AG09309 (cell line): ENCODE results near the gene TSKS.

Source experiments
- DNase-seq: peaks from one replicate; pipeline ENCODE4 v3.0.0-alpha.2; 2010; ENCODE audit warnings: low read depth
- H3K4me3 ChIP-seq: 2 replicates; pipeline ENCODE4 v1.5.1; 2011; ENCODE audit warnings: mild to moderate bottlenecking, low read depth, low read length, moderate library complexity; ENCODE audit not compliant: control insufficient read depth
- CTCF ChIP-seq: IDR thresholded peaks from 2 replicates; pipeline ENCODE4 v1.5.1; 2011; ENCODE audit warnings: mild to moderate bottlenecking, low read depth, low read length, inconsistent platforms; ENCODE audit not compliant: insufficient read depth, control insufficient read depth; ENCODE audit errors: missing control alignments

The TSKS gene

DNA sequence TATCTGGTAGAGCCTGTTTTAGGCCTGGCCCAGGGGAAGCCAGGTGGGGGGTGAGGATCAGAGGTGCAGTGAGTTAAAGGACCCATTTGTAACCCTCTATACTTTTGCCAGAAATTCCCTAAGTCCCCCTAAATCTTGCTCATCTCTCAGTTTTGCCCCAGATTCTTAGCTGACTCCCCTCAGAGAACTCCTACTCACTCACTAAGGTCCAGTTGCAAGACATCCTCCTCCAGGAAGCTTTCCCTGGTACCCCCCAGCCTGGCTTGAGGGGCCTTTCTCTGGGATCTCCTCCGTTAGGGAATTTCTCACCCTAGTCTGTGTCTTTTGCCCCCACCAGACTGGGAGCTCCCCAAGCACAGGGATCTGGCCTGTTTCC is 1.9 kb downstream of the TSKS start:
- TF ChIP-seq CTCF, result no peak
- DNase-seq, result no peak
- H3K4me3 ChIP-seq, result no peak overlapping the region

- no peak for TF ChIP-seq CTCF
- H3K4me3 ChIP-seq, result no peak overlapping the region
- DNase-seq, result no peak
Observed at GRCh38 chr19:49758292-49758691, 4.8 kb downstream of the TSKS start.

GRCh38 chr19:49755956-49756355 is 7.2 kb downstream of the TSKS start:
- no peak overlapping the region for H3K4me3 ChIP-seq
- DNase-seq, result no peak
- no peak for TF ChIP-seq CTCF

DNA sequence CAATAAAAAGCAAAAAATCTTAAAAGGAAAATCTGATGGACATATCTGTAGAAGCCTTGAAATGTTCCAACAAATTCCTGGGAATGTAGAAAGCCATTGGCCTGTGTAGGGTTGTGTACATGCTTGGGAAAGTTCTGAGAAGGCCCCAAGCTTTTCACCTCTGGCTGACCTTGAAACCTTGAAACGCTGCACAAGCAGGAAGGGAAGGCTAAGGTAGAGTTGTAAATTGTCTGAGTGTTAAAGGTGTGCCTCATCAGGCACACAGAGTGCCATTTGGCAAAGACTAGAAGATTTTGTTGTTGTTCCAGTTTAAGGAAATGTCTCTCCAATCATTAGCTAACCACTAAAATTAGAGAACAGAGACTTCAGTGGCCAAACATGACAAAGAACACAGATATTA is 10.4 kb downstream of the TSKS start:
- DNase-seq, result no peak
- no peak for TF ChIP-seq CTCF

GRCh38 chr19:49749771-49750170 is 13.3 kb downstream of the TSKS start:
- DNase-seq, result no peak
- no peak for TF ChIP-seq CTCF
- H3K4me3 ChIP-seq, result no peak overlapping the region

More for the DNA sequence above, 10.4 kb downstream of the TSKS start:
- no peak overlapping the region for H3K4me3 ChIP-seq

- TF ChIP-seq CTCF, result no peak
- no peak for DNase-seq
- no peak overlapping the region for H3K4me3 ChIP-seq
Observed at GRCh38 chr19:49749055-49749716, 13.9 kb downstream of the TSKS start.
